GM20000 (cell line): ENCODE data around the gene IRX4.

Experiments used
- DNase-seq: peaks from one replicate; pipeline ENCODE4 v3.0.0; 2012; ENCODE audit warnings: low spot score
- CTCF ChIP-seq: IDR thresholded peaks from 2 replicates; pipeline ENCODE4 v1.5.1; 2012; ENCODE audit warnings: mild to moderate bottlenecking, control low read depth; ENCODE audit errors: extremely low read depth, missing control alignments

The IRX4 gene

DNA sequence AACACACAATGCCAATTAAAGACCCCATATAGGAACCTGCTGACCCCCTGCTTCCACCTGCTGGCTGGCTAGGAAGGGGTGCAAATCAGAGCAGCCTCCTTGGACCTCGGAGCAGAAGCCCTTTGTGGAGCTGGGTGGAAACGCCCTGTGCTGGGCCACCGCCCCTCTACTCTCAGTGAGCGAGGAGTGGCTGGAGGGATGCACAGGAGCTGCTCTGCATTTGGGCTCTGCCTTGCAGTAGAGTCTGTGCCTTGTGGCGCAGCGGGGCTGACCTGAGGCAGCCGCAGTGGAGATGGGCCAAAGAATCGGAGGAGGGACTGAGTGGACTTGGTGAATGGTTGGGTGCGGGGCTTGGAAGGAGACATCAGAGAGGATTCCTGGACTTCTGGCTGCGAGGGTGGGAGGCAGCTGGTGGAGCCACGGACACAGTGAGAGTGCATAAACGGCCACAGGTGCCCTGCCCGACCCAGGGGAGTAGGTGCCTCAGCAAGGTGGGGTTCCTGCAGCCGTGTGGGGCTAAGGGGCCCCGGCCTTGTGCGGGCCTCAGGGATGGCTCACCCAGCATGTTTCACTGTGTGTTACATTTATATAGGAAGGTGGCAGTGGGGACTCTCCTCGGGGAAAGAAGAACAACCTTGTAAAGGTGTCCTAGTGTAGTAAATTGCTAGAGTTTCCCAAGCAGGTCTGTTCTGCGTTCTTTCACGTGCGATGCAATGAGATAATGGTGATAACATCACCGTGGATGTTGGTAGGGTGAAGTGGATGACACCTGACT lies 14.1 kb upstream of the IRX4 start:
- TF ChIP-seq CTCF, result no peak
- no peak for DNase-seq

DNA sequence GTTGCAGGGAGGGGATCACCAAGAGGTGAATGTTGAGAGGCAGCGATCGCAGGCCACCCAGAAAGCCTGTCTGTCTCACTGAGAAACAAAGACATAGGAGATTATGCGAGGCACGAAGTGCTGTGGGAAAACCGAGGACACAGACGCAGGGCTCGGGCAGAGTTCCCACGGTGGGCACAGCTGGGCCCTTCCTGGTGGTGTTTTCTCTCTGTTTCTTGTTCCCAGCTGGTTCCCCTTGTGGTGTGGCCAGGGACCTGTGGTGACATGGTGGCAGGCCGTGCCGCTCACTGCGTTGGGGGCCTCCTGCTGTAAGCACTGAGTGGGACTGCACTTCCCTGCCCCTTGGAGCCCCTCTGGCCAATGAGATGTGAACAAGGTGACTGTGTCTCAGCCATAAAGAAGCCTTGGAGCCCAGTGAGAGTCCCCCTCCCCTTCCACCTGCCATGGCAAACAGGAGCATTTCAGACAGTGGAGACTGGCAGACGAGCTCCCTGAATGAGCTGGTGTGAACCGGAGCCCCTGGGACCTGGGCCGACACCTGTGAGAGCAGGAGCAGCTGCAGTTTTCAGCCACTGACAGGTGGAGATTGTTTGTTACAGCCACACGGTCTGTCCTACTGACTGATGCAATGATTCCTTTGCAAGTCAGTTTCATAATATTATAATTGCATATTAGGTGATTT lies 13.2 kb upstream of the IRX4 start:
- DNase-seq, result no peak
- TF ChIP-seq CTCF, result no peak

DNA sequence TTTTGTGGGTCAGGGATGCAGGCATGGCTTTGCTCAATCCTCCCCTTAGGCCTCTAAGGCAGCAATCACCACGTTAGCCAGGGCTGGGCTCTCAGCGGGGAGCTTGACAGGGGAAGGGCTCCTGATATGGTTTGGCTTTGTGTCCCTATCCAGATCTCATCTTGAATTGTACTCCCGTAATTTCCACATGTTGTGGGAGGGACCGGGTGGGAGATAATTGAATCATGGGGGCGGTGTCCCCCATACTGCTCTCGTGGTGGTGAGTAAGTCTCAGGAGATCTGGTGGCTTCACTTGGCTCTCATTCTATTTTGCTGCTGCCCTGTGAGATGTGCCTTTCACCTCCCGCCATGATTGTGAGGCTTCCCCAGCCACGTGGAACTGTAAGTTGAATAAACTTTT lies 11.5 kb upstream of the IRX4 start:
- DNase-seq, result no peak
- TF ChIP-seq CTCF, result no peak

- no peak for TF ChIP-seq CTCF
- no peak for DNase-seq
Observed at GRCh38 chr5:1893754-1894153, 11.0 kb upstream of the IRX4 start.

DNA sequence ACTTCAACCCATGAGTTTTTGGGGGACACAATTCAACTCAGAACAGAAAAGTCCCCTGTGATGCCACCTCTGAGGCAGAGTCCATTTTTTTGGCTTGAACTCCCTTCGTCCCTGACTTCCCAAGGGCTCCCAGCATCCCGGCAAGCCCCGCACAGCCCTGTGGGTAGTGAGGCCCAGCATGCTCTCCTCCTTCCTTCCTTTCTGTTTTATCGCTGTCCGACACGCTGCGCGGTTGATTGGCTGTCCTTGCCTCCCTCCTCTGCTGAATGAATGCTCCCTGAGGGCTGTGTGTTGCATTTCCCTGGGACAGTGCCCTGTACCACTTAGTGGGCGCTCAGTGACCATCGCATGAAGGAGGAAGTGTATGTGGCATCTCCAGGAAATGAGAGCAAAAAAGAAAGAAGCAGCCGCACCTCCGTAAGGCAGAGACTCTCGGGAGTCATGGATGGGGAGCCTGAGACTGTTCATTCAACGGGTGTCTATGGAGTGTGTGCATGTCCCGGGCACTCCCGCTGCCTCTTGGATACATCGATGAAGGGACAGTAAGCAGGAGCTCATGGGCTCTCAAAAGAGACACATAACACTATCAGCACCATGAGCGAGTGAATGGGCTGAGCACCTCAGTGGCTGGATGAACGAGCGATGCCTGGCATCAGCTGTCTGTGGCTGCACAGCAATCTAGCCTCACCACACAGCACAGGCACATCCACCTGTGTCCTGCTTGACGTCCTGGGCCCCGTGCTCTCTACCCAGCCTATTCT lies 10.1 kb upstream of the IRX4 start:
- no peak for DNase-seq
- TF ChIP-seq CTCF, result no peak

- TF ChIP-seq CTCF, result no peak
- no peak for DNase-seq
Observed at GRCh38 chr5:1892211-1892610, 9.5 kb upstream of the IRX4 start.

- TF ChIP-seq CTCF, result no peak
- no peak for DNase-seq
Observed at GRCh38 chr5:1891391-1891790, 8.7 kb upstream of the IRX4 start.
